Peyer's patch (tissue), 4 donors: ENCODE data around the gene TTYH1.

Source experiments
- POLR2A ChIP-seq, 2 donors: fragments of 450-650 bp; IDR thresholded peaks; one replicate each; pipeline ENCODE4 v1.5.1; 2017; ENCODE audit warnings: antibody characterized with exemption in 2 of 2, mild to moderate bottlenecking in 2 of 2, moderate library complexity in 2 of 2
- TF ChIP-seq, protein P1 (sequence below), 6 experiments: fragments of 450-650 bp in 4 of 6; fragments of 200-600 bp in 2 of 6; sonication (generic) in 1 of 6; IDR thresholded peaks; one replicate each; pipeline ENCODE4 v1.5.1; 2017 to 2019; ENCODE audit warnings: antibody characterized with exemption in 6 of 6, mild to moderate bottlenecking in 3 of 6, moderate library complexity in 1 of 6

DNA sequence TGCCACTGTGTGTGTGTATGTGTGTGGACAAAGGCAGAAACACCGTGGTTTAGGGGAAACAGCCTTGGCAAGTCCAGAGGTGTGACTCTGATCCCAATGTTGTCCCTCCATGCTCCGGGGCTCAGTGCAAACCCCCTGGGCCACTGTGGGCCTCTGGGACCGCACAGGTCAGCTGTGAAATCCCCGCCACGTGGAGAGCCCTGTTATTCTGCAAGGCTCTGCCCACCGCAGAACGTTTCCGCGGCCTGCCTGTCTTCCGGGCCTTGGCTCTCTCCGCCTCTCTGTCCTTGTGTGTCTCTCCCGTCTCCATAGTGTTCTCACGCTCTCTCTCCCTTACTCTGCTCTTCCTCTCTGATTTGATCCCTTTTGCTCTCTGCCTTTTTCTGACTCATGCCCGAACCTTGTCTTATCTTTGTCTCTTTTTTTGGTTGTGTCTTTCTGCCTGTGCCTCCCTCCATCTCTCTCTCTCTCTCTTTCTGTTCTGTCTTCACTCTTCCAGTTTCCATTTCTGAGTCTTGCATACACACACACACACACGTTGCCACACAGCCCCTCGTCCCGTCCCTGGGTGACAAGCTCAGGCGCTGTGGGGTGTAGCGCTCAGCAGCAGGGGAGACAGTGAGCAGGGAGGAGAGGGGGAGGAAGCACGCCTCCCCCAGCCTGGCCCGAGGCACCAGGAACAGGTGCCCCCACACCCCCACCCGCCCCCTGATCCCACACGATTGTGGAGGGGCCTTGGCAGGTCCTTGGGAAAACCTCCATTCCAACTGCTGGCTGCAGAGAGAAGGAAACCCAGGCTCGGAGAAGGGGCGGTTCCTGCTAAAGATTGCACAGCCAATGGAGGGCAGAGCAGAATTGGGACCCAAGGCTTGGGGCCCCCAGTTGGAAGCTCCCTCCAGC is 3.0 kb downstream of the TTYH1 start:
- TF ChIP-seq POLR2A (IDR thresholded peaks at IDR 0.05): no peak
- TF ChIP-seq, protein P1, sequence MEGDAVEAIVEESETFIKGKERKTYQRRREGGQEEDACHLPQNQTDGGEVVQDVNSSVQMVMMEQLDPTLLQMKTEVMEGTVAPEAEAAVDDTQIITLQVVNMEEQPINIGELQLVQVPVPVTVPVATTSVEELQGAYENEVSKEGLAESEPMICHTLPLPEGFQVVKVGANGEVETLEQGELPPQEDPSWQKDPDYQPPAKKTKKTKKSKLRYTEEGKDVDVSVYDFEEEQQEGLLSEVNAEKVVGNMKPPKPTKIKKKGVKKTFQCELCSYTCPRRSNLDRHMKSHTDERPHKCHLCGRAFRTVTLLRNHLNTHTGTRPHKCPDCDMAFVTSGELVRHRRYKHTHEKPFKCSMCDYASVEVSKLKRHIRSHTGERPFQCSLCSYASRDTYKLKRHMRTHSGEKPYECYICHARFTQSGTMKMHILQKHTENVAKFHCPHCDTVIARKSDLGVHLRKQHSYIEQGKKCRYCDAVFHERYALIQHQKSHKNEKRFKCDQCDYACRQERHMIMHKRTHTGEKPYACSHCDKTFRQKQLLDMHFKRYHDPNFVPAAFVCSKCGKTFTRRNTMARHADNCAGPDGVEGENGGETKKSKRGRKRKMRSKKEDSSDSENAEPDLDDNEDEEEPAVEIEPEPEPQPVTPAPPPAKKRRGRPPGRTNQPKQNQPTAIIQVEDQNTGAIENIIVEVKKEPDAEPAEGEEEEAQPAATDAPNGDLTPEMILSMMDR (IDR thresholded peaks at IDR 0.05): no peak
